ENCODE measurements around the gene HAGH.

Gene HAGH

DNA sequence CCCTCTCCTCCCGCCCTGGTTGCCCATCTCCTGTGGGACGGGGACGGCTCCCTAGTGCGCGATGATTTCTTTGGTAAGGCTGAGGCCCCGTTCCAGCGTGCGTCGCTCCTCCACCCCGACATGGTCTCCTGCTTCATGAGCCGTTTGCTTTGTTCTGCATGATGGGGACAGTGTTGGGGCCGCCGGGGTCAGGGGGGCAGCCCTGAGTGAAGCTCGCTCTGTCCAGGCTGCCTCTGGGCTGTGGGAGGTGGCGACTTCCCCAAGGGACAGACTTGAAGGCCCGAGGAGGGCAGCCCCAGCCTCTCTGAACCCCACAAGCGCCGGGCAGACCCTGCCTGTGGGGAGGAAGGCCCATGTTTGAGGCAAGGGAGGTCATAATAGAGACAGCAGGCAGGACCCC lies 67.7 kb downstream of the HAGH start:
- no peak for DNase-seq

DNA sequence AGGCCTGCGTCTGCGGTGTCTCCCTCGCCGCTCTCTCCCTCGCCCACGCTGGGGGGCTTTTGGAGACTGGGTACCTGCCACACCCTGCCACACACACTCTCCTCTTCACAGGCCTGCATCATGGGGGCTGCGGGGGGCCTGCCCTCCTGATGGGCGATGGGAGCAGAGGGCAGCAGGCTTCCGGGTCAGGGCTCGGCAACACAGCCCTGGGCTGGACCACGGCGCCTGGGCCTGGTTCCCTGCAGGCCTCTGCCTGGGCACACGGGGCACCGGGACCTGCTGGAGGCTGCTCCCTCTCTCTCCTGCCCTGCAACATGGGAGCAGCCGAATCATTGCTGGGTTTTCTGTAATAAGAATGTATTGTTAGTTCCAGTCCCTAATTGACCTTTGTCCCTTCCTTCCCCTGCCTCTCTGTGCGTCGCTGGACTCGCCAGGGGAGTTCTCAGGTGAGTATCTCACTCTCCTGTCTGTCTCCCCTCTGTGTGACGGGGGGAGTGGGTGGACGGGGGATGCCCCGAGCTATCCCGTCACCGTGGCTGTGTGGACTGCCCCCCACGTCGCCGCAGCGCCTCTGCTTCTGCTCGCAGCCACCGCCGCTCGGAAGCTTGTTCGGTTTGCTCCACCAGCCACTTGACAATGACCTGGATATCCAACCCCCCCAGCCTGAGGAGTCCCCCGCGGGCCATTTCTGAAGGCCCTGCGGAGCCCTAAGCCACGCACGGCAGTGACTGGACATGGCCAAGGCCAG lies 68.7 kb downstream of the HAGH start:
- no peak for DNase-seq
